HPDE6-E6E7 (cell line): Measurements from ENCODE around the gene PSMB8.

Source experiments
- DNase-seq: peaks from one replicate; pipeline ENCODE4 v3.0.0; 2011; ENCODE audit warnings: missing footprints; ENCODE audit errors: extremely low spot score

Gene PSMB8

DNA sequence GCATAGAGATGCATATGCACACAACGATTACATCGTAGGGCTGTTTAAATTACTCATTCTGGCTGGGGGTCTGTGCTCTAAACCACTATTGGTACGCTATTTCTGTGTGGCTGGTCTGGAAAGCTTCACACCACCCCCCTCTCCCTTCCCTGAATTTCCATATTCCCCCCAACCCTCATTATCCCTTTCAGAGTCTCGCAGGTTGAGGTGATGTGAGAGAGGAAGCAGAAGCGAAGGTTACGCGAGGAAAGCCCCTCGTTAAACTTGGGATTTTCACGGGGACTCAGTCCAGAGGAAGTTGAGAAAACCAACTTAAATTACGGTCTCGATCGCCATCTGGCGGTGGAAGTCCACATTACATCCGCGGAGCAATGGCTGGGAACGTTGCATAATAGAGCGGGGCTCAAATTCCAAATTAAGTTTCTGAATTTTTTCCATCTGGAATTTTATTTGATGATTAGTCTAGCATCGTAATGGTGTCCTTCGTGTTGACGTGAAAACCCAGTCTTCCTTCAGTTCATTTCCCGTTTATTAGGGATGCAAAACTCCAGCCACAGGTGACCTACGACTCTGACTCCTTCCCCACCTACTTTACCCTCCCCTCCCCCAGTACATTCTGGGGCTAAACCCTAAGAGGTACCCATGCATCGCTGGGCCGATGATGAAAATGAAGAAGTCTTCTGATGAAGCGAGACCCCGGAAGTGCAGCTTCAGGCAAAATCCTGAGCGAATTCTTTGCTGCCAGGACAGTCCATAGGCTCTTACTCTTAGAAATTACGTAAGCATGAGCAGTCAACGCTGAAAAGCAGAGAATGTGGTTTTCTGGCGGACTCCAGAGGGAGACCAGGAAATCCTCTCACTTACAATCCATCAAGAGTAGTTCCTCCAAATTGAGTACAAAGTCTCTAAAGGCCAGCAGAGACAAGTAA is 46.7 kb downstream of the PSMB8 start:
- peak; percentile 63 for DNase-seq

DNA sequence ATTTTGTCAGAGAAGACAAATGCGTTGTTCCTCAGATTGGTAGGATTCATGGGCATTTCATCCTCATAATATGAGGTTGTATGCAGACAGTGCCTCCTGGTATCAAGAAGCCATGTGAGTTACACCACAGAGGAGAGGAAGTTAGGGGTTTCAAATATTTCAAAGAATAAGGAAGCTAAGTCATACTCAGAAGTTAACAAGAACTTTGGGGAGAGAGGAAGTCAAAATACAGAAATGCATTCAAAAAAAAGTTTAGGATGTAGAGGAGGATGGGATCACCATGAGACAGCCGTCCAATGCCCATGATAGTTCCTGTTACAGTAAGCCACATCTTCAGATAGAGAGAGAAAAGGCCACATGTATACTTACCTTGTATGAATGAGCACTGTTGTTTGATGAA is 49.3 kb downstream of the PSMB8 start:
- no peak for DNase-seq

DNA sequence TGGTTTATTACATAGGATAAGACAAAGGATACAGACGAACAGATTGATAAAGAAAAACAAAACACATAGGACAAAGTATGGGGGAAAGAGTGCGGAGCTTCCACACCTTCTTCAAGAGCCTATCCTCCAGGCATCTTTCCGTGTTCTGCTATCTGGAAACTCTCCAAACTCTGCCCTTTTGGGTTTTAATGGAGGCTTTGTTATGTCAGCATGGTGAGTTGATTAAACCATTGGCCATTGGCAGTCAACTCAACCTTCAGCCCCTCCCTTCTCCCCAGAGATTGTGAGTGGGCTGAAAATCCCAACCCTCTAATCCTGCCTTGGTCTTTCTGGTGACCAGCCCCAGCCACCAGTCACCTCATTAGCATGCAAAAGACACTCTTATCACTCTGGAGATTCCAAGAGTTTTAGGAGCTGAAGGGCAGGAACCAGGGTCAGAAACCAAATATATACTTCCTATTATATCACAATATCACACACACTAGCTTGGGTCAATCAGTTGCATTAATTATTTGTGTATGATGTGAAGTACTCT is 50.9 kb downstream of the PSMB8 start:
- no peak for DNase-seq
